GM19023 (cell line): ENCODE data around the gene ATXN1.
A peak's percentile ranks its signal among the peaks of the same experiment; 100 is the strongest.

Source experiments
- ATAC-seq: cut with Tn5 transposase; IDR thresholded peaks from one replicate; pipeline ENCODE4 v1.9.1; 2021; ENCODE audit warnings: mild to moderate bottlenecking, moderate library complexity; ENCODE audit not compliant: unreplicated experiment

ATXN1 gene

GRCh38 chr6:16488813-16489212 is 272.4 kb downstream of the ATXN1 start:
- no peak for ATAC-seq

- ATAC-seq: no peak
Observed at GRCh38 chr6:16487996-16488674, 273.1 kb downstream of the ATXN1 start.

- ATAC-seq: no peak
Observed at GRCh38 chr6:16486661-16487060, 274.6 kb downstream of the ATXN1 start.

GRCh38 chr6:16483315-16483875 is 277.9 kb downstream of the ATXN1 start:
- no peak for ATAC-seq

GRCh38 chr6:16482702-16483314 is 278.5 kb downstream of the ATXN1 start:
- ATAC-seq: no peak

GRCh38 chr6:16481697-16482399 is 279.4 kb downstream of the ATXN1 start:
- ATAC-seq: no peak

GRCh38 chr6:16480763-16481560 is 280.3 kb downstream of the ATXN1 start:
- ATAC-seq: no peak

GRCh38 chr6:16477367-16478149 is 283.7 kb downstream of the ATXN1 start:
- ATAC-seq: no peak

GRCh38 chr6:16476861-16477260 is 284.4 kb downstream of the ATXN1 start:
- no peak for ATAC-seq

GRCh38 chr6:16475494-16475781 is 285.8 kb downstream of the ATXN1 start:
- no peak for ATAC-seq

GRCh38 chr6:16474772-16475493 is 286.3 kb downstream of the ATXN1 start:
- peak; percentile 26 for ATAC-seq

GRCh38 chr6:16473908-16474771 is 287.1 kb downstream of the ATXN1 start:
- no peak for ATAC-seq

- peak; percentile 50 for ATAC-seq
Observed at GRCh38 chr6:16473184-16473907, 287.9 kb downstream of the ATXN1 start.

- no peak for ATAC-seq
Observed at GRCh38 chr6:16472349-16473069, 288.8 kb downstream of the ATXN1 start.

- ATAC-seq: no peak
Observed at GRCh38 chr6:16471910-16472297, 289.4 kb downstream of the ATXN1 start.

GRCh38 chr6:16471222-16471909 is 289.9 kb downstream of the ATXN1 start:
- ATAC-seq: peak; percentile 44
